IMR-90 (cell line): ENCODE data around the gene LY6G5C. TPM values are rescaled to one million over a fixed set of nuclear protein-coding genes. Genes with fewer than 3 reads are reported as not detected.
A peak's percentile ranks its signal among the peaks of the same experiment; 100 is the strongest.

Source experiments
- ATAC-seq: fragments of 200-7000 bp; cut with Tn5 transposase; 2 replicates; pipeline ENCODE4 v1.9.1; 2020; ENCODE audit warnings: low read depth, mild to moderate bottlenecking, moderate library complexity
- BruUV-seq: library from RNA; stranded (reverse); fragments of 400-500 nt; replicated peaks from 2 replicates; lab custom pipeline; 2021; lab: Mats Ljungman, UMichigan
- CTCF ChIA-PET: fragments of 300-600 bp; formaldehyde crosslinking; extraction: SDS; loops from one replicate; lab custom pipeline; 2021; ENCODE audit warnings: antibody characterized with exemption; lab: Yijun Ruan, JAX
- POLR2A ChIA-PET: fragments of 300-600 bp; sonication (Branson Sonifier 250); formaldehyde crosslinking; loops from one replicate; lab custom pipeline; 2022; ENCODE audit warnings: antibody characterized with exemption; ENCODE audit not compliant: unreplicated experiment; lab: Charles Lee
- DNase-seq: peaks from one replicate; pipeline ENCODE4 v3.0.0; 2013
- H2AFZ ChIP-seq: replicated peaks from 2 replicates; pipeline ENCODE3; 2013; ENCODE audit warnings: low read length, mild to moderate bottlenecking; ENCODE audit not compliant: poor library complexity
- H2AK5ac ChIP-seq: 2 replicates; pipeline ENCODE4 v1.6.1; 2013; ENCODE audit warnings: low read depth, low read length, inconsistent platforms
- H2AK9ac ChIP-seq: replicated peaks from 2 replicates; pipeline ENCODE3; 2013; ENCODE audit warnings: mild to moderate bottlenecking, low read depth, low read length, moderate library complexity; ENCODE audit not compliant: poor library complexity
- H2BK120ac ChIP-seq: 2 replicates; pipeline ENCODE4 v1.6.1; 2013; ENCODE audit warnings: low read depth, low read length, inconsistent platforms
- H2BK15ac ChIP-seq: 3 replicates; pipeline ENCODE4 v1.6.1; 2013; ENCODE audit warnings: low read depth, low read length, inconsistent platforms
- H2BK20ac ChIP-seq: 2 replicates; pipeline ENCODE4 v1.6.1; 2013; ENCODE audit warnings: low read depth, mild to moderate bottlenecking, inconsistent platforms, low read length, moderate library complexity
- H2BK5ac ChIP-seq: 2 replicates; pipeline ENCODE4 v1.6.1; 2013; ENCODE audit warnings: mild to moderate bottlenecking, low read depth, low read length, inconsistent platforms; ENCODE audit not compliant: poor library complexity, severe bottlenecking
- H3K14ac ChIP-seq: replicated peaks from 2 replicates; pipeline ENCODE4 v1.6.1; 2013; ENCODE audit warnings: low read depth, low read length, inconsistent platforms
- H3K18ac ChIP-seq: 2 replicates; pipeline ENCODE4 v1.6.1; 2013; ENCODE audit warnings: low read depth, low read length, control low read depth
- H3K23ac ChIP-seq: 2 replicates; pipeline ENCODE4 v1.6.1; 2013; ENCODE audit warnings: low read depth, low read length, inconsistent platforms
- H3K27ac ChIP-seq: 2 replicates; pipeline ENCODE4 v1.5.1; 2013; ENCODE audit warnings: mild to moderate bottlenecking, control low read depth, low read length; ENCODE audit not compliant: insufficient read depth
- H3K27me3 ChIP-seq: 2 replicates; pipeline ENCODE4 v1.6.1; 2013; ENCODE audit warnings: low read length; ENCODE audit not compliant: control insufficient read depth, insufficient read depth
- H3K36me3 ChIP-seq: 2 replicates; pipeline ENCODE4 v1.6.1; 2013; ENCODE audit warnings: low read length, mixed read lengths; ENCODE audit not compliant: control insufficient read depth, insufficient read depth
- H3K4ac ChIP-seq: 2 replicates; pipeline ENCODE4 v1.6.1; 2013; ENCODE audit warnings: low read depth, low read length, inconsistent platforms
- H3K4me1 ChIP-seq: 2 replicates; pipeline ENCODE4 v1.6.1; 2013; ENCODE audit warnings: low read length, mixed read lengths; ENCODE audit not compliant: control insufficient read depth, insufficient read depth
- H3K4me2 ChIP-seq: 2 replicates; pipeline ENCODE4 v1.6.1; 2013; ENCODE audit warnings: low read depth, mild to moderate bottlenecking, control low read depth, low read length, moderate library complexity
- H3K4me3 ChIP-seq: 2 replicates; pipeline ENCODE4 v1.5.1; 2013; ENCODE audit warnings: low read depth, mild to moderate bottlenecking, control low read depth, low read length, moderate library complexity; ENCODE audit not compliant: insufficient read depth
- H3K56ac ChIP-seq: 2 replicates; pipeline ENCODE4 v1.6.1; 2013; ENCODE audit warnings: low read length, inconsistent platforms; ENCODE audit not compliant: insufficient read depth; ENCODE audit errors: extremely low read depth
- H3K79me1 ChIP-seq, 2 experiments: 2 replicates each; pipeline ENCODE4 v1.6.1; 2013; ENCODE audit warnings: low read length in 2 of 2, inconsistent platforms in 1 of 2, low read depth in 1 of 2
- H3K9ac ChIP-seq: 2 replicates; pipeline ENCODE4 v1.6.1; 2013; ENCODE audit warnings: low read depth, low read length, control low read depth
- H3K9me1 ChIP-seq: 2 replicates; pipeline ENCODE4 v1.6.1; 2013; ENCODE audit warnings: low read length, inconsistent platforms; ENCODE audit not compliant: insufficient read depth
- H3K9me3 ChIP-seq: 2 replicates; pipeline ENCODE4 v1.6.1; 2013; ENCODE audit warnings: low read length; ENCODE audit not compliant: control insufficient read depth, insufficient read depth
- H4K20me1 ChIP-seq: 2 replicates; pipeline ENCODE4 v1.6.1; 2013; ENCODE audit warnings: low read length, inconsistent platforms; ENCODE audit not compliant: insufficient read depth
- H4K5ac ChIP-seq: 2 replicates; pipeline ENCODE4 v1.6.1; 2013; ENCODE audit warnings: mild to moderate bottlenecking, low read depth, low read length, control low read depth
- H4K8ac ChIP-seq, 2 experiments: 2 replicates each; pipeline ENCODE4 v1.6.1; 2013; ENCODE audit warnings: low read depth in 2 of 2, low read length in 2 of 2, control low read depth in 1 of 2, inconsistent platforms in 1 of 2
- H4K91ac ChIP-seq: 2 replicates; pipeline ENCODE4 v1.6.1; 2013; ENCODE audit warnings: low read depth, low read length, inconsistent platforms; ENCODE audit not compliant: insufficient read depth
- BHLHE40 ChIP-seq: fragments of 150-350 bp; IDR thresholded peaks from 2 replicates; pipeline ENCODE4 v1.6.1; 2016; ENCODE audit warnings: mild to moderate bottlenecking, low read depth, low read length
- MAZ ChIP-seq: IDR thresholded peaks from 2 replicates; pipeline ENCODE4 v1.6.1; 2012; ENCODE audit warnings: low read depth, mild to moderate bottlenecking, low read length, improper control_type of control experiment, moderate library complexity, borderline replicate concordance
- WGBS, 2 experiments: methylation state at CpG; one replicate each; pipeline versions ENCODE4 v1.1.5 to v1.1.7; 2013; ENCODE audit warnings: missing lambda C conversion rate in 2 of 2; ENCODE audit not compliant: insufficient read length in 1 of 2; ENCODE audit errors: extremely low coverage in 2 of 2; 5-methylcytosine and 5-hydroxymethylcytosine counted together
- dilution Hi-C: fragments of 300-500 bp; cut with HindIII; formaldehyde crosslinking; loops from one replicate; pipeline ENCODE4 v1.14.3; 2018; ENCODE audit warnings: low sequenced_read_pairs; ENCODE audit not compliant: unreplicated experiment
- in situ Hi-C: fragments of 300-500 bp; cut with MboI; formaldehyde crosslinking; loops from 3 replicates; pipeline ENCODE4 v1.14.3; 2019; ENCODE audit warnings: low sequenced_read_pairs, inconsistent platforms, mixed read lengths
- intact Hi-C: fragments of 100-400 bp; cut with micrococcal nuclease; formaldehyde crosslinking; loops from 2 replicates; pipeline ENCODE4 v1.10.0; 2022
- polyA plus RNA-seq, 3 experiments: library from polyadenylated mRNA; depleted of rRNA; stranded (reverse); fragments of >200 nt; gene quantifications; 2 replicates each; pipeline ENCODE4 v1.2.3, GENCODE V29; 2012; ENCODE audit warnings: low replicate concordance in 1 of 3
- total RNA-seq: library from RNA; depleted of rRNA; stranded (reverse); fragments of >200 nt; gene quantifications from 2 replicates; pipeline ENCODE4 v1.2.3, GENCODE V29; 2012

LY6G5C gene
- total and polyA plus RNA-seq, 2 of the 4 experiments (the other 2 are of a cell fraction): 0.18 to 2.0 TPM

DNA sequence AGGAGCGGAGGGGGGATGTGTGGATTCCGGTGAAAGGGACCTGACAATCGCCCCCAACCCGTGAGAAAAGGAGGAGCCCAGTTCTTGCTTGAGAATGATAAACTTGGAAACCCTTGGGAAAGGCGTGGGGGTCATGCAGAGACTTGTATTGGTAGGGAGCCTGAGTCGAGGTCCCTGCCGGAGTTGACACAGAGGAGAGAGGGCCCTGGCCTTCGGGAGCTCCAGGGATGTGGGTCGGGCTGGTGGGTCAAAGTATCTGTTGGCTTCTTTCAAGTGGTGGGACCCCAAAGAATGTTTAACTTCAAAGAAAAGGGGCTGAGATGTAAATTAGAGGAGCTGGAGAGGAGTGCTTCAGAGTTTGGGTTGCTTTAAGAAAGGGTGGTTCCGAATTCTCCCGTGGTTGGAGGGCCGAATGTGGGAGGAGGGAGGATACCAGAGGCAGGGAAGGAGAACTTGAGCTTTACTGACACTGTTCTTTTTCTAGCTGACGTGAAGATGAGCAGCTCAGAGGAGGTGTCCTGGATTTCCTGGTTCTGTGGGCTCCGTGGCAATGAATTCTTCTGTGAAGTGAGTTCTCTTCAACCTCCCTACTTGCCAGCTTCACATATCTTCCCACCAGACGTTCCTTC lies 14.4 kb downstream of the LY6G5C start:
- dilution Hi-C loops: no loop called here
- Histone ChIP-seq H3K27ac (peak overlapping the region; percentile 97), H2BK5ac (peak overlapping the region; percentile 92), H3K4me2 (peak overlapping the region; percentile 93), H3K23ac (peak overlapping the region; percentile 92), H3K79me1 (peaks cover 17 to 86% of the 10 kb centered on the region in 2 experiments), H2AK5ac (peak overlapping the region; percentile 80), H3K4ac (peak overlapping the region; percentile 96), H3K14ac (peak overlapping the region; percentile 90), H3K4me1 (peaks cover 12% of the 10 kb centered on the region), H3K9me3 (no peaks in the 10 kb centered on the region), H3K18ac (no peak overlapping the region; the same call in 1 of the 2 replicates), H2BK120ac (peak overlapping the region; percentile 69; the same call in 1 of the 2 replicates), H2BK20ac (no peak overlapping the region), H2AFZ (peak overlapping the region; percentile 90), H2BK15ac (no peak overlapping the region), H4K20me1 (peaks cover 6% of the 10 kb centered on the region), H3K36me3 (peaks cover 45% of the 10 kb centered on the region), H3K9me1 (peaks cover 6% of the 10 kb centered on the region; the same call in 1 of the 2 replicates), H4K8ac (peak overlapping the region; percentile 70 to 93), H4K91ac (peak overlapping the region; percentile 91), H3K9ac (peak overlapping the region; percentile 94), H2AK9ac (peak overlapping the region; percentile 99), H4K5ac (peak overlapping the region; percentile 83), H3K56ac (peak overlapping the region; percentile 68; the same call in 1 of the 2 replicates), H3K27me3 (no peaks in the 10 kb centered on the region), H3K4me3 (peak overlapping the region; percentile 95)
- WGBS, 2 experiments: 4% methylated on average over 12 of the region's 15 CpGs; no CpG with 5 or more reads in 1 of the 2 experiments
- in situ Hi-C loops: no loop called here
- ChIA-PET POLR2A (no interaction called here), CTCF (interaction anchor here (0.6 kb wide), 1 partner anchor 15 kb away, joined by 3 read pairs; the partner anchor contains the start of gene LY6G5C)
- ATAC-seq: no peak
- DNase-seq: peak; percentile 9
- intact Hi-C loops: no loop called here
- TF ChIP-seq MAZ (peak; percentile 1; the same call in 1 of the 2 replicates), BHLHE40 (no peak)
- no TSS peak for BruUV-seq
